K562 (cell line): ENCODE data around the gene AAGAB.

Source experiments
- CTCF ChIP-seq, 3 experiments: IDR thresholded peaks in 2 of 3; conservative IDR thresholded peaks in 1 of 3; 2 replicates each; pipeline ENCODE4 v1.5.1; 2011 to 2012; ENCODE audit warnings: low read length in 3 of 3, mild to moderate bottlenecking in 3 of 3, control low read depth in 2 of 3, improper control_type of control experiment in 1 of 3, inconsistent platforms in 1 of 3, low read depth in 1 of 3, mixed read lengths in 1 of 3, moderate library complexity in 1 of 3; ENCODE audit not compliant: insufficient read depth in 2 of 3
- TF ChIP-seq, protein P1 (sequence below): sonication (generic); formaldehyde crosslinking; IDR thresholded peaks from 2 replicates; pipeline ENCODE4 v1.8.0; 2022; ENCODE audit warnings: mild to moderate bottlenecking, missing genetic modification reagents, borderline replicate concordance

GRCh38 chr15:67171471-67171870, 83.0 kb downstream of the AAGAB start:
- no peak for TF ChIP-seq CTCF (IDR thresholded peaks at IDR 0.05 in 2 of 3, conservative IDR thresholded peaks at IDR 0.05 in 1 of 3; ENCODE audit: insufficient read depth in 2 of 3, low read depth in 1 of 3, low read length in 3 of 3)
- TF ChIP-seq, protein P1, sequence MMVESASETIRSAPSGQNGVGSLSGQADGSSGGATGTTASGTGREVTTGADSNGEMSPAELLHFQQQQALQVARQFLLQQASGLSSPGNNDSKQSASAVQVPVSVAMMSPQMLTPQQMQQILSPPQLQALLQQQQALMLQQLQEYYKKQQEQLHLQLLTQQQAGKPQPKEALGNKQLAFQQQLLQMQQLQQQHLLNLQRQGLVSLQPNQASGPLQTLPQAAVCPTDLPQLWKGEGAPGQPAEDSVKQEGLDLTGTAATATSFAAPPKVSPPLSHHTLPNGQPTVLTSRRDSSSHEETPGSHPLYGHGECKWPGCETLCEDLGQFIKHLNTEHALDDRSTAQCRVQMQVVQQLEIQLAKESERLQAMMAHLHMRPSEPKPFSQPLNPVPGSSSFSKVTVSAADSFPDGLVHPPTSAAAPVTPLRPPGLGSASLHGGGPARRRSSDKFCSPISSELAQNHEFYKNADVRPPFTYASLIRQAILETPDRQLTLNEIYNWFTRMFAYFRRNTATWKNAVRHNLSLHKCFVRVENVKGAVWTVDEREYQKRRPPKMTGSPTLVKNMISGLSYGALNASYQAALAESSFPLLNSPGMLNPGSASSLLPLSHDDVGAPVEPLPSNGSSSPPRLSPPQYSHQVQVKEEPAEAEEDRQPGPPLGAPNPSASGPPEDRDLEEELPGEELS (CRISPR knock-in tag): no peak
